ENCODE results near the gene G6PC2.

Gene G6PC2

GRCh38 chr2:168894720-168895119, 6.4 kb upstream of the G6PC2 start:
- Histone ChIP-seq H3K36me3 (ENCODE audit: low read depth) (no peaks in the 10 kb centered on the region), H3K4me3 (ENCODE audit: severe bottlenecking) (no peak overlapping the region), H3K27ac (ENCODE audit: poor library complexity, severe bottlenecking) (no peak overlapping the region), H3K9me3 (ENCODE audit: severe bottlenecking) (no peaks in the 10 kb centered on the region), H3K4me1 (ENCODE audit: insufficient read depth, poor library complexity, severe bottlenecking) (peaks cover 5% of the 10 kb centered on the region), H3K27me3 (ENCODE audit: insufficient read depth, poor library complexity, severe bottlenecking) (no peaks in the 10 kb centered on the region)
- ATAC-seq (ENCODE audit: low read depth) (no peak), DNase-seq (ENCODE audit: low spot score) (no peak)
- no peak for TF ChIP-seq CTCF (IDR thresholded peaks at IDR 0.05; ENCODE audit: poor library complexity, severe bottlenecking)

- no peak for TF ChIP-seq CTCF (IDR thresholded peaks at IDR 0.05; ENCODE audit: poor library complexity, severe bottlenecking)
- ATAC-seq (ENCODE audit: low read depth), result no peak
- H3K27me3 ChIP-seq (ENCODE audit: insufficient read depth, poor library complexity, severe bottlenecking), result no peaks in the 10 kb centered on the region
- no peaks in the 10 kb centered on the region for H3K36me3 ChIP-seq (ENCODE audit: low read depth)
- peaks cover 2% of the 10 kb centered on the region for H3K4me1 ChIP-seq (ENCODE audit: insufficient read depth, poor library complexity, severe bottlenecking)
- H3K4me3 ChIP-seq (ENCODE audit: severe bottlenecking), result no peak overlapping the region
- no peaks in the 10 kb centered on the region for H3K9me3 ChIP-seq (ENCODE audit: severe bottlenecking)
- H3K27ac ChIP-seq (ENCODE audit: poor library complexity, severe bottlenecking), result no peak overlapping the region
- DNase-seq (ENCODE audit: low spot score), result no peak
These were observed 5.3 kb upstream of the G6PC2 start for GRCh38 chr2:168895771-168896170.

DNA sequence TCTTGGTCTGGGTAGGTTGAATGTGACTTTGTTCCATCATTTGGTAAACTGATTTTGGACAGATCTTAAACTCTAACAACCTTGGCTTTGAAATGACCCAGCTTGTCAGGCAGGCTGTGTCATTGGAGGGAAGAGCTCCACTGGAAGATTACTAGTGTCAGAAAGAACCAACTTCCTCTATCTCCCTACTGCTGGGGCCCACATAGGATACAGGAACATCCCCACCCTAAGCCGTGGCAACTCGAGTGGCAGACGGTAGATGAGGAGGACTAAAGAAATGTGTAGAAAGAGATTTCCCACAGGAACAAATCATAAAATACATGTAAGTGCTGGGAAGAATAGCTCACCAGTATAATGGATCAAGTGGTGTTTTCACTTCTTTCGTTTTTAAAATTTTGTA, 4.3 kb upstream of the G6PC2 start:
- no peaks in the 10 kb centered on the region for H3K4me1 ChIP-seq (ENCODE audit: insufficient read depth, poor library complexity, severe bottlenecking)
- no peaks in the 10 kb centered on the region for H3K9me3 ChIP-seq (ENCODE audit: severe bottlenecking)
- H3K36me3 ChIP-seq (ENCODE audit: low read depth), result no peaks in the 10 kb centered on the region
- H3K27me3 ChIP-seq (ENCODE audit: insufficient read depth, poor library complexity, severe bottlenecking), result no peaks in the 10 kb centered on the region
- no peak for DNase-seq (ENCODE audit: low spot score)
- no peak overlapping the region for H3K27ac ChIP-seq (ENCODE audit: poor library complexity, severe bottlenecking)
- no peak for TF ChIP-seq CTCF (IDR thresholded peaks at IDR 0.05; ENCODE audit: poor library complexity, severe bottlenecking)
- ATAC-seq (ENCODE audit: low read depth), result no peak
- no peak overlapping the region for H3K4me3 ChIP-seq (ENCODE audit: severe bottlenecking)

DNA sequence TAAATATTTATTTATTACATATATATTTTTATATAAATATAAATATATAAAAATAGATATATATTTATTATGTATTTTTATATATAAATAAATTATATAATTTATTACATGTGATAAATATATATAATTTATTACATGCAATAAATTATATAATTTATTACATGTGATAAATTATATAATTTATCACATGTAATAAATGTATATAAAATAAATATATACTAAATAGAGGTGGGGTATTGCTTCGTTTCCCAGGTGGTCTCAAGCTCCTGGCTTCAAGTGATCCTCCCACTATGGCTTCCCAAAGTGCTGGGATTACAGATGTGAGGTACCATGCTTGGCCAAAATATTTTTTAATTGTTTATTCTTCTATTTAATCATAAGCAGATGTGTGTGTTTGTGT, 3.6 kb upstream of the G6PC2 start:
- Histone ChIP-seq H3K4me3 (ENCODE audit: severe bottlenecking) (no peak overlapping the region), H3K9me3 (ENCODE audit: severe bottlenecking) (no peaks in the 10 kb centered on the region), H3K36me3 (ENCODE audit: low read depth) (no peaks in the 10 kb centered on the region), H3K27me3 (ENCODE audit: insufficient read depth, poor library complexity, severe bottlenecking) (no peaks in the 10 kb centered on the region), H3K4me1 (ENCODE audit: insufficient read depth, poor library complexity, severe bottlenecking) (no peaks in the 10 kb centered on the region), H3K27ac (ENCODE audit: poor library complexity, severe bottlenecking) (no peak overlapping the region)
- DNase-seq (ENCODE audit: low spot score) (no peak), ATAC-seq (ENCODE audit: low read depth) (no peak)
- TF ChIP-seq CTCF (IDR thresholded peaks at IDR 0.05; ENCODE audit: poor library complexity, severe bottlenecking), result no peak

GRCh38 chr2:168903888-168904287, 2.8 kb downstream of the G6PC2 start:
- Histone ChIP-seq H3K36me3 (ENCODE audit: low read depth) (no peaks in the 10 kb centered on the region), H3K9me3 (ENCODE audit: severe bottlenecking) (no peaks in the 10 kb centered on the region), H3K4me3 (ENCODE audit: severe bottlenecking) (no peak overlapping the region), H3K4me1 (ENCODE audit: insufficient read depth, poor library complexity, severe bottlenecking) (no peaks in the 10 kb centered on the region), H3K27me3 (ENCODE audit: insufficient read depth, poor library complexity, severe bottlenecking) (peaks cover 4% of the 10 kb centered on the region), H3K27ac (ENCODE audit: poor library complexity, severe bottlenecking) (no peak overlapping the region)
- DNase-seq (ENCODE audit: low spot score) (no peak), ATAC-seq (ENCODE audit: low read depth) (no peak)
- TF ChIP-seq CTCF (IDR thresholded peaks at IDR 0.05; ENCODE audit: poor library complexity, severe bottlenecking), result no peak

Measured in RWPE2 (cell line).